ENCODE measurements around the gene GRM8. TPM values are rescaled to one million over a fixed set of nuclear protein-coding genes. Genes with fewer than 3 reads are reported as not detected.

Gene GRM8
- total RNA-seq, 1 experiment from 2014 or later, result 1.8 TPM

DNA sequence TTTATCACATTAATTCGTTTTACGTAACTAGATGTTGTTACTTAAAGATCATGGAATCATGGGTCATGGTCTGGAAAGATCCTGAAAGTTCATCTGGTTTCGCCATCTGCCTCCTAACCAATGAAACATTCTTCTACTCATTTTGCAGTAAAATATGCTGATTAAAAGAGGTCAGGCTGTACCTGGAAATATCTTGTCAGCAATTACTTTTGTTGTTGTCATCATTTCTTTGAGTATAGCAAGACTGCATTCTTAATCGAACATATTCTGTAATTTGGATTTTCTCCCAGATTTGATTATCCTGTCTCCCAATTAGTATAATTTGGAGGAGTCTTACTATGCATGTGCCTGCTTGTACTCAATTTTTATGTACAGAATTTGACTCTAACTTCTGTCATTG is 833.7 kb downstream of the GRM8 start:
- H3K27me3 Mint-ChIP-seq (ENCODE audit: low read depth), result no peaks in the 10 kb centered on the region
- H3T11ph ChIP-seq (ENCODE audit: low read length), result no peak overlapping the region
- H2BK15ac ChIP-seq (ENCODE audit: low read depth, low read length), result no peak overlapping the region
- TF ChIP-seq, protein P1, sequence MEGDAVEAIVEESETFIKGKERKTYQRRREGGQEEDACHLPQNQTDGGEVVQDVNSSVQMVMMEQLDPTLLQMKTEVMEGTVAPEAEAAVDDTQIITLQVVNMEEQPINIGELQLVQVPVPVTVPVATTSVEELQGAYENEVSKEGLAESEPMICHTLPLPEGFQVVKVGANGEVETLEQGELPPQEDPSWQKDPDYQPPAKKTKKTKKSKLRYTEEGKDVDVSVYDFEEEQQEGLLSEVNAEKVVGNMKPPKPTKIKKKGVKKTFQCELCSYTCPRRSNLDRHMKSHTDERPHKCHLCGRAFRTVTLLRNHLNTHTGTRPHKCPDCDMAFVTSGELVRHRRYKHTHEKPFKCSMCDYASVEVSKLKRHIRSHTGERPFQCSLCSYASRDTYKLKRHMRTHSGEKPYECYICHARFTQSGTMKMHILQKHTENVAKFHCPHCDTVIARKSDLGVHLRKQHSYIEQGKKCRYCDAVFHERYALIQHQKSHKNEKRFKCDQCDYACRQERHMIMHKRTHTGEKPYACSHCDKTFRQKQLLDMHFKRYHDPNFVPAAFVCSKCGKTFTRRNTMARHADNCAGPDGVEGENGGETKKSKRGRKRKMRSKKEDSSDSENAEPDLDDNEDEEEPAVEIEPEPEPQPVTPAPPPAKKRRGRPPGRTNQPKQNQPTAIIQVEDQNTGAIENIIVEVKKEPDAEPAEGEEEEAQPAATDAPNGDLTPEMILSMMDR (conservative IDR thresholded peaks at IDR 0.05), result no peak
- no peak overlapping the region for H4K8ac ChIP-seq (replicated peaks; ENCODE audit: insufficient read length, low read depth, low read length)
- no peak overlapping the region for H3K4me2 ChIP-seq (ENCODE audit: insufficient read depth, insufficient read length, low read length)
- no peaks in the 10 kb centered on the region for H3K9me3 ChIP-seq (ENCODE audit: control insufficient read depth, low read depth, low read length)
- no peak overlapping the region for H2BK5ac ChIP-seq (ENCODE audit: insufficient read length, low read length)
- H4K20me1 ChIP-seq (ENCODE audit: control insufficient read depth, insufficient read depth, insufficient read length), result no peaks in the 10 kb centered on the region
- H3K23ac ChIP-seq (ENCODE audit: insufficient read length, low read depth, low read length), result no peak overlapping the region
- H3K27ac ChIP-seq (ENCODE audit: insufficient read length, low read depth, low read length), result no peak overlapping the region
- H2BK12ac ChIP-seq (ENCODE audit: insufficient read length, low read depth, low read length), result no peak overlapping the region
- H4K5ac ChIP-seq (ENCODE audit: insufficient read length, low read depth, low read length), result no peak overlapping the region
- no peak overlapping the region for H4K91ac ChIP-seq (ENCODE audit: insufficient read length, low read depth, low read length)
- no peak overlapping the region for H3K56ac ChIP-seq (ENCODE audit: insufficient read length, low read depth, low read length)
- no peak overlapping the region for H3K14ac ChIP-seq (ENCODE audit: insufficient read depth, low read length)
- H3K23me2 ChIP-seq (ENCODE audit: insufficient read length, low read depth, low read length, poor library complexity, severe bottlenecking), result no peaks in the 10 kb centered on the region
- no peaks in the 10 kb centered on the region for H3K79me2 ChIP-seq (ENCODE audit: insufficient read depth, low read length)
- H2BK20ac ChIP-seq (ENCODE audit: low read depth, low read length, poor library complexity, severe bottlenecking), result no peak overlapping the region
- no peaks in the 10 kb centered on the region for H3K4me1 Mint-ChIP-seq
- no peak overlapping the region for H2AFZ ChIP-seq (ENCODE audit: low read length)
- H2BK120ac ChIP-seq (ENCODE audit: low read depth, low read length, poor library complexity, severe bottlenecking), result no peak overlapping the region
- H3K79me1 ChIP-seq (ENCODE audit: insufficient read depth, low read depth, low read length, poor library complexity, severe bottlenecking), result no peaks in the 10 kb centered on the region
- H3K36me3 Mint-ChIP-seq (ENCODE audit: insufficient read depth in 1 of 3, low read depth in 3 of 3), result no peaks in the 10 kb centered on the region
- H3K18ac ChIP-seq (ENCODE audit: insufficient read length, low read depth, low read length), result no peak overlapping the region
- H3K9me3 Mint-ChIP-seq, result no peaks in the 10 kb centered on the region
- no peak overlapping the region for H3K4ac ChIP-seq (ENCODE audit: low read depth, low read length)
- no peak overlapping the region for H3K9ac ChIP-seq (ENCODE audit: extremely low read depth, insufficient read length, low read length)
- H3K4me3 Mint-ChIP-seq, result no peak overlapping the region
- H3K27me3 ChIP-seq (ENCODE audit: insufficient read depth, low read length), result no peaks in the 10 kb centered on the region
- H2AK5ac ChIP-seq (ENCODE audit: insufficient read length, low read length), result no peak overlapping the region
- no peak for DNase-seq
- no CpG with 5 or more reads among the region's 4 CpGs for WGBS (ENCODE audit: extremely low coverage, insufficient read length, low lambda C conversion rate)
- no peak overlapping the region for H3K27ac Mint-ChIP-seq
- H3K4me1 ChIP-seq (ENCODE audit: insufficient read depth, low read length), result no peaks in the 10 kb centered on the region

Data from H9 (cell line).